Coronary artery (tissue), 2 donors: ENCODE data around the gene AP2A2.

Source experiments
- DNase-seq: peaks from one replicate; pipeline ENCODE4 v3.0.0-alpha.2; 2017; ENCODE audit warnings: low spot score
- H3K27ac ChIP-seq, 2 donors: fragments of 200-600 bp; sonication (generic); one replicate each; pipeline ENCODE4 v1.5.1; 2016 to 2019
- H3K4me3 ChIP-seq: fragments of 200-600 bp; sonication (generic); 2 replicates; pipeline ENCODE4 v1.5.1; 2016; ENCODE audit warnings: mild to moderate bottlenecking, moderate library complexity
- TF ChIP-seq, protein P1 (sequence below): fragments of 200-600 bp; sonication (generic); IDR thresholded peaks from one replicate; pipeline ENCODE4 v1.5.1; 2019; ENCODE audit warnings: antibody characterized with exemption

AP2A2 gene

DNA sequence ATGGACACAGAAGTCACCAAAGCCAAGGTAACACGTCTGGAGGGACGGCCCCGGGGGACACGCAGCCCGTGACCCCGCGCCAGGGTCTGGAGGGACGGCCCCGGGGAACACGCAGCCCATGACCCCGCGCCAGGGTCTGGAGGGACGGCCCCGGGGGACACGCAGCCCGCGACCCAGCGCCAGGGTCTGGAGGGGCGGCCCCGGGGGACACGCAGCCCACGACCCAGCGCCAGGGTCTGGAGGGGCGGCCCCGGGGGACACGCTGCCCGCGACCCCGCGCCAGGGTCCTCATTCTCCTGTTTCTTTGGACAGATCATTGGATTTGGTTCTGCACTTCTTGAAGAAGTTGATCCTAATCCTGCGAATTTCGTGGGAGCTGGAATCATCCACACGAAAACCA is 83.7 kb downstream of the AP2A2 start:
- Histone ChIP-seq H3K27ac (no peak overlapping the region), H3K4me3 (no peak overlapping the region)
- TF ChIP-seq, protein P1, sequence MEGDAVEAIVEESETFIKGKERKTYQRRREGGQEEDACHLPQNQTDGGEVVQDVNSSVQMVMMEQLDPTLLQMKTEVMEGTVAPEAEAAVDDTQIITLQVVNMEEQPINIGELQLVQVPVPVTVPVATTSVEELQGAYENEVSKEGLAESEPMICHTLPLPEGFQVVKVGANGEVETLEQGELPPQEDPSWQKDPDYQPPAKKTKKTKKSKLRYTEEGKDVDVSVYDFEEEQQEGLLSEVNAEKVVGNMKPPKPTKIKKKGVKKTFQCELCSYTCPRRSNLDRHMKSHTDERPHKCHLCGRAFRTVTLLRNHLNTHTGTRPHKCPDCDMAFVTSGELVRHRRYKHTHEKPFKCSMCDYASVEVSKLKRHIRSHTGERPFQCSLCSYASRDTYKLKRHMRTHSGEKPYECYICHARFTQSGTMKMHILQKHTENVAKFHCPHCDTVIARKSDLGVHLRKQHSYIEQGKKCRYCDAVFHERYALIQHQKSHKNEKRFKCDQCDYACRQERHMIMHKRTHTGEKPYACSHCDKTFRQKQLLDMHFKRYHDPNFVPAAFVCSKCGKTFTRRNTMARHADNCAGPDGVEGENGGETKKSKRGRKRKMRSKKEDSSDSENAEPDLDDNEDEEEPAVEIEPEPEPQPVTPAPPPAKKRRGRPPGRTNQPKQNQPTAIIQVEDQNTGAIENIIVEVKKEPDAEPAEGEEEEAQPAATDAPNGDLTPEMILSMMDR, result no peak
- DNase-seq, result no peak

DNA sequence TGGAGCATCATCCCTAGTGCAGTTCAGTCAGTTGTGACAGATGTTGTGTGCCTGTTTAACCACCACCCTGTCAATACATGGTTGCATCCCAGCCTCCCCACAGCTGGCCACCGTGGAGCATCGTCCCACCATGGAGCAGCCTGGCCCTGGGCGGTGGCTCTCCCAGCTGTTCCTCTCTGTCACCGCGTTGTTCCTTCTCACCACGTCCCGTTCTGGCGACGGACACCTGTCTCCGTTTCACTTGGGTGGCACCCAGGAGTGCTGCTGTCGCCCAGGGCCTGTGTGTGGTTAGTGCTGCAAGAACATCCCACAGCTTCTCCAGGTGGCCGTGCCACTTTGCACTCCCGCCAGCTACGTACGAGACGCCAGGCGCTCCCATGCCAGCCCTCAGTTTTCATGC is 84.3 kb downstream of the AP2A2 start:
- Histone ChIP-seq H3K4me3 (no peak overlapping the region), H3K27ac (no peak overlapping the region)
- DNase-seq, result no peak
- TF ChIP-seq, protein P1, result no peak

DNA sequence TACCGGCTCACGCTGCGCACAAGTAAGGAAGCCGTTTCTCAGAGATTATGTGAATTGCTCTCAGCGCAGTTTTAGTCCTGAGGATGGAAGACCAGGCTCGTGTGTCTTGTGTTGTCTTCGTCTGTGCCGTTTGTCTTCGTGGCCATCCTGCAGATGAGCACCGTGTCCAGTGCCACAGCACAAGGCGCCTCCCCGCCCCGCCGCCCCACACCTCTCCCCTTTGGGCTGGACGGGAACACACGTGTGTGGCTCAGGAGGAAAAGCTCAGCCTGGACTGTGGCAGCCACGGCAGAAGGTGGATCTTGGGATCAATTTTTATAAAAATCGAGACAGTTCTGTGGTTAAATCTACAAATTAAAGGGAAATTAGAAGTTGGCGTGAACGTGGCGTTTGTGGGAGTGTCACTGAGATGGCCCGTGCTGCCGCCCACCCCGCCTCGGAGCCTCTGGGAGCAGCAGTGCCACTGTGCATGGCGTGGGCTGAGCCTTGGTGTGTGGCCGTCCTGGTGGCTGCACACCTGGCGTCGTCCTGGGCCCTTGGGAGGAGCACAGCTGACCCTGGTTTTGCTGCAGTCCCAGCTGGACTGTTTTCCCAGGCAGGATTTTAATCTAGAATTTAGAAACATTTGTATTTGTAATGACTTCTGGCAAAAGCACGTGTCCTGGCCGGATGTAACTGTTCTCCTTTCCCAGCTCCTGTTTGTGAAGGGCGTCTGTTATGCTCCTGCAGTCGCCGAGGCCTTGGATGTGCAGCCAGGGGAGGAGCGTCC is 85.1 kb downstream of the AP2A2 start:
- H3K4me3 ChIP-seq, result no peak overlapping the region
- TF ChIP-seq, protein P1, result no peak
- no peak for DNase-seq

DNA sequence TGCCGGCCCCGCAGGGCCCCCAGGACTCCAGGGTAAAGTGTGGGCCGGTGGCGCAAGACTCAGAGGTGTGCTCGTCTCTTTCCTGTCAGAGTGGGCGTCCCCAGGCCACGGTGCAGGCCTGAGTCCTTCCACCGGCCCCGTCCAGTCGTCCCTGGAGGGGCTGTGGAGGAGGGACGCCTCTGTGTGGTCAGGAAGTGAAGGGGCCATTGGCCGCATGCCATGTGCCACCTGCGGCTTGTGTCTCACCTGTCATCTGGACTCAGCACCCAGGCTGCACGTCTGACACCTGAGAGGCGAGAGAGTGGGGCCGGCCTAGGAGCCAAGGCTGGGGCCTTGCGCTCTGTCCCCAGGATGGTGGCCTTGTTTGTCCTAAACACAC is 85.6 kb downstream of the AP2A2 start:
- H3K27ac ChIP-seq, result no peak overlapping the region
- H3K4me3 ChIP-seq, result no peak overlapping the region
- no peak for DNase-seq
- TF ChIP-seq, protein P1, result no peak

More for the DNA sequence above, 85.1 kb downstream of the AP2A2 start:
- H3K27ac ChIP-seq, result no peak overlapping the region

DNA sequence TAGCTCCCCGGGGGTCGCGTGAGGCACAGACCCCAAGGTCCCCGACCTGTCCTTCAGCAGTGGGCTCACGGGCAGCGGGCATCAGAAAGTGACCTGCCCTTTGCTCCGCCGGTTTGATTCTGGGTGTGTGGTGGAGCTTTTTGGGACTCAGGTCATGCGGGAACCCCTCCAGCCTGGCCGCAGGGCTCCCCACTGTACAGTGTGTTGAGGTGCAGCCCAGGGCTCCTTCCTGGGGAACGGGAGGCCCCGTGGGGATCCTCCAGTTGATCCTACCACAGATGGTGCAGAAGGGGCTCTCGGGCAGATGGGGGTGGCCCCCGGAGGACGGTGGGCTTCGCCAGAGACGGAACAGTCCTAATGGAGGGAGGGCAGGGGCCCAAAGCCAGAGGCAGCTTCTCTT is 86.6 kb downstream of the AP2A2 start:
- Histone ChIP-seq H3K27ac (no peak overlapping the region), H3K4me3 (no peak overlapping the region)
- TF ChIP-seq, protein P1, result no peak
- no peak for DNase-seq

DNA sequence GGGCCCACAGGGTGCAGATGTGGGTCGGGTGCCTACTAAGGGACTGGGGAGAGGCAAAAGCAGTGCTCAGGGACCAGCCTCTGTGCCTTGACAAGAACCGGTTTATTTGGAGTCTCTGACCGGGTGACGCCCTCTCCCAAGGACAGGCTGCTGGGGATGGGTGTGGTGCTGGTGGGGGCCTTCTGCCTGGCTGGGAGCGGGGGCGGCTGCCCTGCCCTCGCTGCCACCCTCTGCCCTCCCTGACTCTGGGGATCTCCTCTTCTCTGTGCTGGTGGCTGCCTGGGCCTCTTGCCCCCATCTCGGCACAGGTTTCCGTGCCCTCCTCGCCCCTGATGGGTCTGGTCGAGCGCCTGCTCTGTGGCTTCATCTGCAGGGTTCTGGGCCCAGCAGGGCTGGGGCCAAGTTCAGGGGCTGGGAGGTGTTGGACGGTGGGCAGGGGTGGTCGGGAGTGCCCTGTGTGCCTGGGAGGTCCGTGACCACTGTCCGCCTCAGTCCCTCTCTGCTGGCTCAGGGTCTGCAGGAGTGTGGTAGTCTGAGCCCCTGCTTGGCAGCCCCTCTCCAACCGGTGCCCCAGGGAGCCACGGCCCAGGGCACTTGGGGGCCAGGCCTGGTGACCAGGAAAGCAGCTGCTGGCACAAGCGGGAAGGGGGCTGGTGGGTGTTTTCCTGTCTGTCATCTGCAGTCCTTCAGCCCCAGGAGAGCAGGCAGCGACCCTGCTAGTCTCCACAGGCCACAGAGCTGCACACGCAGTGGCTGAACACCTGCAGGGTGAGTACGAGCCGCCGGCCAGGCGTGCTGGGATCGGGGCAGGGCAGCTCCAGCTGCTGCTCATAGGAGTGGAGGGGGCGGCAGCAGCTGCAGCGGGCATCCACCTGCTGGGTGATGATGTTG is 87.3 kb downstream of the AP2A2 start:
- H3K27ac ChIP-seq, result no peak overlapping the region
- DNase-seq, result no peak
- H3K4me3 ChIP-seq, result no peak overlapping the region
- TF ChIP-seq, protein P1, result no peak
